Measurements from ENCODE around the gene RBFOX2.
A peak's percentile ranks its signal among the peaks of the same experiment; 100 is the strongest.

RBFOX2 gene

GRCh38 chr22:36012332-36012731, 16.3 kb downstream of the RBFOX2 start:
- H2BK15ac ChIP-seq (replicated peaks; ENCODE audit: low read depth) = no peak overlapping the region
- no peaks in the 10 kb centered on the region for H3K36me3 ChIP-seq (ENCODE audit: control insufficient read depth, insufficient read depth, low read length)
- H3K27ac ChIP-seq (ENCODE audit: low read depth, low read length) = no peak overlapping the region
- H3K23ac ChIP-seq (ENCODE audit: low read length) = no peak overlapping the region
- no peak overlapping the region for H3K4ac ChIP-seq (ENCODE audit: low read depth, low read length)
- H3K4me2 ChIP-seq (ENCODE audit: low read length) = no peak overlapping the region
- H2BK120ac ChIP-seq (ENCODE audit: low read depth, low read length) = no peak overlapping the region
- no peak overlapping the region for H4K8ac ChIP-seq (ENCODE audit: low read depth, low read length)
- H3K79me1 ChIP-seq (ENCODE audit: low read length) = peaks cover 18% of the 10 kb centered on the region
- WGBS (ENCODE audit: extremely low coverage, insufficient coverage, low lambda C conversion rate) = no CpG with 5 or more reads among the region's 4 CpGs
- peaks cover 49% of the 10 kb centered on the region for H3K79me2 ChIP-seq (ENCODE audit: control insufficient read depth, insufficient read depth, low read length)
- no peak overlapping the region for H3K9ac ChIP-seq (ENCODE audit: low read length)
- no peak overlapping the region for H2BK5ac ChIP-seq (ENCODE audit: low read length)
- no peak overlapping the region for H3K18ac ChIP-seq (ENCODE audit: low read length)
- H3K4me3 ChIP-seq (ENCODE audit: low read length) = no peak overlapping the region
- no peak for DNase-seq
- no peak overlapping the region for H4K5ac ChIP-seq (ENCODE audit: low read length)
- H3K27me3 ChIP-seq (ENCODE audit: insufficient read depth, low read length, poor library complexity) = no peaks in the 10 kb centered on the region
- peaks cover 18% of the 10 kb centered on the region for H3K4me1 ChIP-seq (ENCODE audit: control insufficient read depth, low read depth, low read length)
- no peak overlapping the region for H2AK5ac ChIP-seq (ENCODE audit: low read length)
- H3K56ac ChIP-seq (ENCODE audit: low read length) = no peak overlapping the region

DNA sequence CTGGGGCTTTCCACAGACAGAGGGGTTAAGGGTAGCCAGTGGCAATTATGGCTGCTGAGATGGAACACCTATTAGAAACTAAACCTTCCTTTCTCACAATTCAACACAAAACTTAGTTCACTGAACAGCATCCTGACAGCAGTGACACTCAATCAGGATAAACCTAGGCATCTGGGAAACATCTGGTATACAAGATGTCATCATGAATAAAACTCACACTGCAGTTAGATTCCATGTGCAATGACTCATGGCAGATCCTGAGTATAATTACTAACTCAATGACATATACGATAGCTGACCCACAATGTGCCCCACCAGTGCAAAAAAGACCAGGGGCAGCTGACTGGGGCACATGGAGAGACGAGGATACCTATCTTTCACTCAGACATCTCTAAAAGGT, 17.7 kb downstream of the RBFOX2 start:
- Histone ChIP-seq H3K79me2 (ENCODE audit: control insufficient read depth, insufficient read depth, low read length) (peaks cover 45% of the 10 kb centered on the region), H3K4me2 (ENCODE audit: low read length) (no peak overlapping the region), H2BK120ac (ENCODE audit: low read depth, low read length) (no peak overlapping the region), H3K18ac (ENCODE audit: low read length) (no peak overlapping the region), H2BK15ac (replicated peaks; ENCODE audit: low read depth) (no peak overlapping the region), H3K4me3 (ENCODE audit: low read length) (no peak overlapping the region), H3K27ac (ENCODE audit: low read depth, low read length) (no peak overlapping the region), H3K27me3 (ENCODE audit: insufficient read depth, low read length, poor library complexity) (no peaks in the 10 kb centered on the region), H2AK5ac (ENCODE audit: low read length) (no peak overlapping the region), H3K79me1 (ENCODE audit: low read length) (peaks cover 21% of the 10 kb centered on the region), H3K56ac (ENCODE audit: low read length) (no peak overlapping the region), H3K4me1 (ENCODE audit: control insufficient read depth, low read depth, low read length) (peaks cover 14% of the 10 kb centered on the region), H3K4ac (ENCODE audit: low read depth, low read length) (no peak overlapping the region), H3K36me3 (ENCODE audit: control insufficient read depth, insufficient read depth, low read length) (no peaks in the 10 kb centered on the region), H2BK5ac (ENCODE audit: low read length) (no peak overlapping the region), H3K23ac (ENCODE audit: low read length) (no peak overlapping the region), H3K9ac (ENCODE audit: low read length) (no peak overlapping the region), H4K5ac (ENCODE audit: low read length) (no peak overlapping the region), H4K8ac (ENCODE audit: low read depth, low read length) (no peak overlapping the region)
- DNase-seq = no peak
- no CpG with 5 or more reads among the region's 2 CpGs for WGBS (ENCODE audit: extremely low coverage, insufficient coverage, low lambda C conversion rate)

DNA sequence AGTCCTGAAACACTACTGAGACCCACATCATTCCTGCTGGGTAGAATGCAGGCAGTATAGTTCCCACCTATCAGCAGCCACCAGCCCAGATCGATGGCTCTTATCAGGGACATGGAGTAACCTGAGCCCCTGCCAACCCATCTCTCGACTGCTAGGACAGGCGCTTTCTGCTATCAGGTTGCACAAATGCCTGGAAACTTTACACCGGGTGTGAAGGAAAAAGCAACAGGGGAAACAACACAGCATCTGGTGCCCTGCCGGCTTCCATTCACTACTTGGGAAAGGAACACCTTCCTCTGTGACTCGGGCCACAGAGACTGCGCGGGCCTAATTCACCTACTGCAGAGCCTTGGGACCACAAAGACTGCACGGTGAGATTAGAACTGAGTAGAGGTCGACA, 18.5 kb downstream of the RBFOX2 start:
- Histone ChIP-seq H3K4me1 (ENCODE audit: control insufficient read depth, low read depth, low read length) (peaks cover 10% of the 10 kb centered on the region), H3K4me3 (ENCODE audit: low read length) (no peak overlapping the region), H3K56ac (ENCODE audit: low read length) (no peak overlapping the region), H3K79me1 (ENCODE audit: low read length) (peaks cover 22% of the 10 kb centered on the region), H2AK5ac (ENCODE audit: low read length) (no peak overlapping the region), H2BK15ac (replicated peaks; ENCODE audit: low read depth) (no peak overlapping the region), H4K8ac (ENCODE audit: low read depth, low read length) (no peak overlapping the region), H2BK5ac (ENCODE audit: low read length) (no peak overlapping the region), H3K27me3 (ENCODE audit: insufficient read depth, low read length, poor library complexity) (no peaks in the 10 kb centered on the region), H3K4ac (ENCODE audit: low read depth, low read length) (no peak overlapping the region), H3K18ac (ENCODE audit: low read length) (no peak overlapping the region), H2BK120ac (ENCODE audit: low read depth, low read length) (no peak overlapping the region), H3K23ac (ENCODE audit: low read length) (no peak overlapping the region), H3K9ac (ENCODE audit: low read length) (no peak overlapping the region), H3K27ac (ENCODE audit: low read depth, low read length) (no peak overlapping the region), H4K5ac (ENCODE audit: low read length) (no peak overlapping the region), H3K79me2 (ENCODE audit: control insufficient read depth, insufficient read depth, low read length) (peaks cover 43% of the 10 kb centered on the region), H3K36me3 (ENCODE audit: control insufficient read depth, insufficient read depth, low read length) (no peaks in the 10 kb centered on the region), H3K4me2 (ENCODE audit: low read length) (no peak overlapping the region)
- peak; percentile 94 for DNase-seq
- no CpG with 5 or more reads among the region's 10 CpGs for WGBS (ENCODE audit: extremely low coverage, insufficient coverage, low lambda C conversion rate)

- H4K8ac ChIP-seq (ENCODE audit: low read depth, low read length) = no peak overlapping the region
- H3K4me1 ChIP-seq (ENCODE audit: control insufficient read depth, low read depth, low read length) = peaks cover 7% of the 10 kb centered on the region
- no peak overlapping the region for H3K9ac ChIP-seq (ENCODE audit: low read length)
- no peak overlapping the region for H3K56ac ChIP-seq (ENCODE audit: low read length)
- H3K27me3 ChIP-seq (ENCODE audit: insufficient read depth, low read length, poor library complexity) = no peaks in the 10 kb centered on the region
- H2AK5ac ChIP-seq (ENCODE audit: low read length) = no peak overlapping the region
- no peak overlapping the region for H3K18ac ChIP-seq (ENCODE audit: low read length)
- no peak overlapping the region for H2BK5ac ChIP-seq (ENCODE audit: low read length)
- peaks cover 45% of the 10 kb centered on the region for H3K79me2 ChIP-seq (ENCODE audit: control insufficient read depth, insufficient read depth, low read length)
- peaks cover 24% of the 10 kb centered on the region for H3K79me1 ChIP-seq (ENCODE audit: low read length)
- no peaks in the 10 kb centered on the region for H3K36me3 ChIP-seq (ENCODE audit: control insufficient read depth, insufficient read depth, low read length)
- H3K27ac ChIP-seq (ENCODE audit: low read depth, low read length) = no peak overlapping the region
- no peak overlapping the region for H3K4ac ChIP-seq (ENCODE audit: low read depth, low read length)
- H3K23ac ChIP-seq (ENCODE audit: low read length) = no peak overlapping the region
- no peak overlapping the region for H2BK120ac ChIP-seq (ENCODE audit: low read depth, low read length)
- H2BK15ac ChIP-seq (replicated peaks; ENCODE audit: low read depth) = no peak overlapping the region
- WGBS (ENCODE audit: extremely low coverage, insufficient coverage, low lambda C conversion rate) = no CpG with 5 or more reads among the region's 3 CpGs
- no peak overlapping the region for H4K5ac ChIP-seq (ENCODE audit: low read length)
- no peak overlapping the region for H3K4me2 ChIP-seq (ENCODE audit: low read length)
- H3K4me3 ChIP-seq (ENCODE audit: low read length) = no peak overlapping the region
- DNase-seq = no peak
Observed at GRCh38 chr22:36009085-36009484, 19.5 kb downstream of the RBFOX2 start.

- Histone ChIP-seq H2BK5ac (ENCODE audit: low read length) (no peak overlapping the region), H3K18ac (ENCODE audit: low read length) (no peak overlapping the region), H3K79me1 (ENCODE audit: low read length) (peaks cover 28% of the 10 kb centered on the region), H3K56ac (ENCODE audit: low read length) (no peak overlapping the region), H3K27ac (ENCODE audit: low read depth, low read length) (no peak overlapping the region), H3K4me2 (ENCODE audit: low read length) (no peak overlapping the region), H3K4me3 (ENCODE audit: low read length) (no peak overlapping the region), H3K4me1 (ENCODE audit: control insufficient read depth, low read depth, low read length) (peaks cover 7% of the 10 kb centered on the region), H2BK15ac (replicated peaks; ENCODE audit: low read depth) (no peak overlapping the region), H3K27me3 (ENCODE audit: insufficient read depth, low read length, poor library complexity) (no peaks in the 10 kb centered on the region), H3K79me2 (ENCODE audit: control insufficient read depth, insufficient read depth, low read length) (peaks cover 48% of the 10 kb centered on the region), H3K36me3 (ENCODE audit: control insufficient read depth, insufficient read depth, low read length) (no peaks in the 10 kb centered on the region), H3K23ac (ENCODE audit: low read length) (no peak overlapping the region), H3K4ac (ENCODE audit: low read depth, low read length) (no peak overlapping the region), H4K5ac (ENCODE audit: low read length) (no peak overlapping the region), H2BK120ac (ENCODE audit: low read depth, low read length) (no peak overlapping the region), H4K8ac (ENCODE audit: low read depth, low read length) (no peak overlapping the region), H2AK5ac (ENCODE audit: low read length) (no peak overlapping the region), H3K9ac (ENCODE audit: low read length) (no peak overlapping the region)
- no CpG with 5 or more reads among the region's 3 CpGs for WGBS (ENCODE audit: extremely low coverage, insufficient coverage, low lambda C conversion rate)
- no peak for DNase-seq
Observed at GRCh38 chr22:36008565-36008964, 20.1 kb downstream of the RBFOX2 start.

GRCh38 chr22:36008131-36008530, 20.5 kb downstream of the RBFOX2 start:
- Histone ChIP-seq H4K8ac (ENCODE audit: low read depth, low read length) (no peak overlapping the region), H3K4me3 (ENCODE audit: low read length) (no peak overlapping the region), H3K9ac (ENCODE audit: low read length) (no peak overlapping the region), H3K56ac (ENCODE audit: low read length) (no peak overlapping the region), H3K79me2 (ENCODE audit: control insufficient read depth, insufficient read depth, low read length) (peaks cover 46% of the 10 kb centered on the region), H2BK15ac (replicated peaks; ENCODE audit: low read depth) (no peak overlapping the region), H3K79me1 (ENCODE audit: low read length) (peaks cover 28% of the 10 kb centered on the region), H2AK5ac (ENCODE audit: low read length) (no peak overlapping the region), H3K27ac (ENCODE audit: low read depth, low read length) (no peak overlapping the region), H4K5ac (ENCODE audit: low read length) (no peak overlapping the region), H3K4me1 (ENCODE audit: control insufficient read depth, low read depth, low read length) (peaks cover 7% of the 10 kb centered on the region), H3K4ac (ENCODE audit: low read depth, low read length) (no peak overlapping the region), H3K4me2 (ENCODE audit: low read length) (no peak overlapping the region), H2BK5ac (ENCODE audit: low read length) (no peak overlapping the region), H3K36me3 (ENCODE audit: control insufficient read depth, insufficient read depth, low read length) (no peaks in the 10 kb centered on the region), H3K18ac (ENCODE audit: low read length) (no peak overlapping the region), H3K23ac (ENCODE audit: low read length) (no peak overlapping the region), H3K27me3 (ENCODE audit: insufficient read depth, low read length, poor library complexity) (no peaks in the 10 kb centered on the region), H2BK120ac (ENCODE audit: low read depth, low read length) (no peak overlapping the region)
- DNase-seq = no peak
